OCI-LY1 (cell line): ENCODE data around the gene DIAPH1.

ENCODE experiments used
- H2AFZ ChIP-seq: fragments of 200-600 bp; sonication (generic), shearing (Covaris generic); 2 replicates; pipeline ENCODE4 v1.6.0; 2014; ENCODE audit warnings: antibody characterized with exemption, mild to moderate bottlenecking, low read length
- H3F3A ChIP-seq: fragments of 200-600 bp; sonication (generic), shearing (Covaris generic); 2 replicates; pipeline ENCODE4 v1.6.0; 2014; ENCODE audit warnings: mild to moderate bottlenecking, antibody characterized with exemption, low read length, moderate library complexity; ENCODE audit not compliant: insufficient read depth
- H3K27ac ChIP-seq: fragments of 200-600 bp; sonication (generic); 2 replicates; pipeline ENCODE4 v1.5.1; 2014; ENCODE audit warnings: low read length, mixed run types, mild to moderate bottlenecking, low read depth; ENCODE audit not compliant: poor library complexity, severe bottlenecking
- H3K27me3 ChIP-seq: fragments of 200-600 bp; sonication (generic); 2 replicates; pipeline ENCODE4 v1.6.0; 2014; ENCODE audit warnings: antibody characterized with exemption, mild to moderate bottlenecking, low read length, moderate library complexity; ENCODE audit not compliant: insufficient read depth
- H3K36me3 ChIP-seq: fragments of 200-600 bp; sonication (generic); 2 replicates; pipeline ENCODE4 v1.6.1; 2014; ENCODE audit warnings: mild to moderate bottlenecking, antibody characterized with exemption, low read length, moderate library complexity, mixed read lengths; ENCODE audit not compliant: insufficient read depth
- H3K4me1 ChIP-seq: fragments of 200-600 bp; sonication (generic); 2 replicates; pipeline ENCODE4 v1.5.1; 2014; ENCODE audit warnings: mild to moderate bottlenecking, low read length, moderate library complexity; ENCODE audit not compliant: insufficient read depth, severe bottlenecking
- H3K4me2 ChIP-seq: fragments of 200-600 bp; sonication (generic), shearing (Covaris generic); 2 replicates; pipeline ENCODE4 v1.6.1; 2014; ENCODE audit warnings: low read length
- H3K4me3 ChIP-seq: fragments of 200-600 bp; sonication (generic); 2 replicates; pipeline ENCODE4 v1.5.1; 2014; ENCODE audit warnings: low read length, low read depth, mild to moderate bottlenecking, mixed read lengths; ENCODE audit not compliant: poor library complexity, severe bottlenecking
- H3K79me2 ChIP-seq: fragments of 200-600 bp; shearing (Covaris generic); 2 replicates; pipeline ENCODE4 v1.6.1; 2016; ENCODE audit warnings: mixed run types, low read length, mixed read lengths; ENCODE audit not compliant: insufficient read depth
- H3K9ac ChIP-seq: fragments of 200-600 bp; sonication (generic), shearing (Covaris generic); 2 replicates; pipeline ENCODE4 v1.6.1; 2014; ENCODE audit warnings: mild to moderate bottlenecking, low read length, mixed read lengths
- H3K9me2 ChIP-seq: fragments of 200-600 bp; sonication (generic), shearing (Covaris generic); 2 replicates; pipeline ENCODE4 v1.6.1; 2014; ENCODE audit warnings: low read depth, mild to moderate bottlenecking, low read length, mixed read lengths
- H3K9me3 ChIP-seq: fragments of 200-600 bp; shearing (Covaris generic); 2 replicates; pipeline ENCODE4 v1.6.1; 2014; ENCODE audit warnings: low read length, mixed read lengths
- H4K20me1 ChIP-seq: fragments of 200-600 bp; sonication (generic), shearing (Covaris generic); 2 replicates; pipeline ENCODE4 v1.6.0; 2016; ENCODE audit warnings: mild to moderate bottlenecking, low read length; ENCODE audit not compliant: insufficient read depth
- CTCF ChIP-seq: fragments of 200-600 bp; sonication (generic), shearing (Covaris generic); IDR thresholded peaks from 2 replicates; pipeline ENCODE4 v1.5.1; 2017; ENCODE audit warnings: mild to moderate bottlenecking, antibody characterized with exemption, low read length, moderate library complexity, mixed read lengths
- EZH2 ChIP-seq: fragments of 200-600 bp; sonication (generic), shearing (Covaris generic); IDR thresholded peaks from 2 replicates; pipeline ENCODE4 v1.8.0; 2017; ENCODE audit warnings: borderline replicate concordance, mixed run types, mild to moderate bottlenecking, antibody characterized with exemption, low read length, moderate library complexity, mixed read lengths

The DIAPH1 gene

GRCh38 chr5:141654298-141654697 lies 35.5 kb upstream of the DIAPH1 start:
- Histone ChIP-seq H3K9me3 (no peaks in the 10 kb centered on the region), H3K27ac (no peak overlapping the region), H3K4me3 (no peak overlapping the region), H3K4me1 (peaks cover 15% of the 10 kb centered on the region), H3K9me2 (no peaks in the 10 kb centered on the region), H3K36me3 (no peaks in the 10 kb centered on the region), H3K79me2 (no peaks in the 10 kb centered on the region), H3K4me2 (no peak overlapping the region), H3K9ac (no peak overlapping the region), H4K20me1 (no peaks in the 10 kb centered on the region), H2AFZ (no peak overlapping the region), H3K27me3 (peaks cover 5% of the 10 kb centered on the region), H3F3A (no peaks in the 10 kb centered on the region)
- TF ChIP-seq CTCF (no peak), EZH2 (no peak)

GRCh38 chr5:141651728-141652105 lies 32.9 kb upstream of the DIAPH1 start:
- Histone ChIP-seq H3K4me1 (peaks cover 15% of the 10 kb centered on the region), H3K4me3 (peak overlapping the region; percentile 92)

GRCh38 chr5:141650851-141651727 lies 32.3 kb upstream of the DIAPH1 start, which contains the start of gene FCHSD1:
Gene FCHSD1 (minus strand): TSS chr5:141651418. CDS start chr5:141651368, 50 bp downstream.
- Histone ChIP-seq H3K9me2 (no peaks in the 10 kb centered on the region), H3K4me1 (peaks cover 15% of the 10 kb centered on the region), H3K27me3 (no peaks in the 10 kb centered on the region; the same call in 1 of the 2 replicates), H3K36me3 (peaks cover 7% of the 10 kb centered on the region; the same call in 1 of the 2 replicates), H4K20me1 (no peaks in the 10 kb centered on the region), H3K4me3 (peak within 1 kb of the TSS; percentile 92), H3K79me2 (no peaks in the 10 kb centered on the region), H3K9me3 (no peaks in the 10 kb centered on the region), H3K27ac (no peak within 1 kb of the TSS), H3F3A (no peaks in the 10 kb centered on the region), H2AFZ (peak within 1 kb of the TSS; percentile 72), H3K4me2 (peak within 1 kb of the TSS; percentile 91), H3K9ac (peak within 1 kb of the TSS; percentile 65)
- TF ChIP-seq CTCF (no peak), EZH2 (no peak)

More at GRCh38 chr5:141651728-141652105, 32.9 kb upstream of the DIAPH1 start:
- Histone ChIP-seq H4K20me1 (no peaks in the 10 kb centered on the region), H3K9me2 (no peaks in the 10 kb centered on the region), H3K27me3 (peaks cover 3% of the 10 kb centered on the region), H3K4me2 (peak overlapping the region; percentile 91), H3K79me2 (no peaks in the 10 kb centered on the region), H3K36me3 (peaks cover 7% of the 10 kb centered on the region; the same call in 1 of the 2 replicates), H3F3A (no peaks in the 10 kb centered on the region), H3K9ac (peak overlapping the region; percentile 65), H3K27ac (no peak overlapping the region), H3K9me3 (no peaks in the 10 kb centered on the region), H2AFZ (peak overlapping the region; percentile 72)
- no peak for TF ChIP-seq EZH2
- TF ChIP-seq CTCF = no peak
